Astrocyte (in vitro differentiated cells and primary cell): ENCODE results near the gene UNC5C. TPM values are rescaled to one million over a fixed set of nuclear protein-coding genes. Genes with fewer than 3 reads are reported as not detected.

Source experiments
- DNase-seq: peaks from one replicate; pipeline ENCODE4 v3.0.0-alpha.2; 2010; ENCODE audit warnings: low read depth
- FAIRE-seq: peaks from 2 replicates; lab custom pipeline; 2011; peaks lifted over from hg19 to GRCh38; lab: Jason Lieb, UNC
- H2AFZ ChIP-seq: 2 replicates; pipeline ENCODE4 v1.6.0; 2012; ENCODE audit warnings: low read depth, low read length, inconsistent platforms
- H3K27ac ChIP-seq: 2 replicates; pipeline ENCODE4 v1.5.1; 2011; ENCODE audit warnings: low read depth, low read length, inconsistent platforms
- H3K27me3 ChIP-seq: 2 replicates; pipeline ENCODE4 v1.6.0; 2011; ENCODE audit warnings: low read length, inconsistent platforms; ENCODE audit not compliant: insufficient read depth
- H3K36me3 ChIP-seq: 2 replicates; pipeline ENCODE4 v1.5.1; 2011; ENCODE audit warnings: low read length, inconsistent platforms; ENCODE audit not compliant: insufficient read depth
- H3K4me1 ChIP-seq: 2 replicates; pipeline ENCODE4 v1.5.1; 2011; ENCODE audit warnings: low read length, inconsistent platforms; ENCODE audit not compliant: insufficient read depth
- H3K4me2 ChIP-seq: 2 replicates; pipeline ENCODE4 v1.6.0; 2012; ENCODE audit warnings: low read length, inconsistent platforms
- H3K4me3 ChIP-seq: 2 replicates; pipeline ENCODE4 v1.5.1; 2011; ENCODE audit warnings: low read depth, mild to moderate bottlenecking, low read length, inconsistent platforms; ENCODE audit not compliant: insufficient read depth
- H3K79me2 ChIP-seq: 2 replicates; pipeline ENCODE4 v1.6.0; 2012; ENCODE audit warnings: mild to moderate bottlenecking, low read length, inconsistent platforms; ENCODE audit not compliant: insufficient read depth
- H3K9ac ChIP-seq: 2 replicates; pipeline ENCODE4 v1.6.0; 2012; ENCODE audit warnings: mild to moderate bottlenecking, low read length, inconsistent platforms
- H3K9me3 ChIP-seq: 2 replicates; pipeline ENCODE4 v1.5.1; 2012; ENCODE audit warnings: low read depth, mild to moderate bottlenecking, low read length, inconsistent platforms; ENCODE audit not compliant: insufficient read depth
- H4K20me1 ChIP-seq: 2 replicates; pipeline ENCODE4 v1.6.0; 2012; ENCODE audit warnings: low read length, inconsistent platforms; ENCODE audit not compliant: insufficient read depth
- H3K27ac Mint-ChIP-seq: one replicate; pipeline ENCODE4 v1.8.0; 2021; ENCODE audit warnings: mild to moderate bottlenecking, mixed read lengths; ENCODE audit not compliant: unreplicated experiment
- H3K27me3 Mint-ChIP-seq: one replicate; pipeline ENCODE4 v1.8.0; 2021; ENCODE audit warnings: low read depth, mixed read lengths; ENCODE audit not compliant: unreplicated experiment
- H3K36me3 Mint-ChIP-seq: one replicate; pipeline ENCODE4 v1.8.0; 2021; ENCODE audit warnings: low read depth, mixed read lengths; ENCODE audit not compliant: unreplicated experiment
- H3K4me1 Mint-ChIP-seq: one replicate; pipeline ENCODE4 v1.8.0; 2021; ENCODE audit warnings: low read depth, mixed read lengths; ENCODE audit not compliant: unreplicated experiment
- H3K4me3 Mint-ChIP-seq: one replicate; pipeline ENCODE4 v1.8.0; 2021; ENCODE audit warnings: mild to moderate bottlenecking, moderate library complexity, mixed read lengths; ENCODE audit not compliant: unreplicated experiment
- H3K9me3 Mint-ChIP-seq: one replicate; pipeline ENCODE4 v1.8.0; 2021; ENCODE audit warnings: mild to moderate bottlenecking, mixed read lengths; ENCODE audit not compliant: unreplicated experiment
- EZH2 ChIP-seq: IDR thresholded peaks from 2 replicates; pipeline ENCODE4 v1.6.1; 2012; ENCODE audit warnings: mild to moderate bottlenecking, low read length, inconsistent platforms; ENCODE audit not compliant: insufficient read depth
- total RNA-seq: library from RNA; stranded (reverse); gene quantifications from 2 replicates; pipeline ENCODE4 v1.2.1, GENCODE V29; 2021
- TF ChIP-seq, protein P1 (sequence below): IDR thresholded peaks from 2 replicates; pipeline ENCODE4 v1.5.1; 2011; ENCODE audit warnings: low read depth, mild to moderate bottlenecking, inconsistent platforms, low read length, moderate library complexity; ENCODE audit not compliant: insufficient read depth

Gene UNC5C
- total RNA-seq, 1 donor from 2014 or later = 3.1 TPM

DNA sequence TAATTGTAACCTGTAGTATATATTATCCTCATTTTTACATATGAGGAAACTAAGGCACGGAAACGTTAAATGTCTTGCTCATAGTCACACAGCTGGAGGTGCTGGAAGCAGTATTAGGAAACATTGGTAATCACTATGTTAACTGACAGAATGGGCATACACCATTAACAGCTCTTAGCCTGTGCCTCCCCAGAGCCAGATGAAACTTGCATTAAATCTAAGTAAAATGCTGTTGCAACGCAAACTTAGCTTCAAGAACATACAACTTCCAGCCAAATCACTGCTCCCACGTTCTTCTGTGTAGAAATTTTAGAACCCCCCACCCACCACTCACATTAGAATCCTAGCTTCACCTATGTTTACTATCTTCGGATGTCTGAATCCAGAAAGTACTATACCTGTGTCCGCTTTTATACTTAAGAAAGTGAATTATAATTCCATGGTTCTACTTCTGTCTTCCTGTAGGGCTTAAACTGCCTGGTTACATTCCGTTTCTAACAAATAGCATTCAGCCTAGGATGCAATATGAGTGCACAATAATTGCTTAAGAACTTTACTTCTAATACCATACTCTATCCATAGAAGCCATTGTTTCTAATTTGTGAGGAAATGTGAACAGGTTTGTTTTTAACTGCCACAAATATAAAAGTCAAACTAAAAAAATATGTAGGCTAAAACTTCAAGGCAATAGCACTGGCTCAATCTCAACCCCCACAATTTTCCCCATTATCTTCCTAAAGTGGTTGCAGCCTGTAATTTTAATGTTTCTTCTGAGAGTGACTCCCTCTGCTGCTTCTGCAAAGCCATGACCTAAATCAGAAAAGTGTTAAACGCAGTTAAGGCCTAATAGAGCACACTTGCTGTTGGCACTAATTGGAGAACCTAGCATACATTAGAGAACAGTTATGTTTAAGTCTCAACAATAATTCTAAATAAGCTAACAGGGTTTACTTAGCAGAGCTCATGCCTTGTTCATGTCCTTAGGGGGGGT lies 4.4 kb downstream of the UNC5C start:
- no peaks in the 10 kb centered on the region for H3K36me3 ChIP-seq
- H3K79me2 ChIP-seq = no peaks in the 10 kb centered on the region
- H3K27me3 ChIP-seq = peaks cover 3% of the 10 kb centered on the region
- peaks cover 11% of the 10 kb centered on the region for H3K4me1 Mint-ChIP-seq
- H3K4me1 ChIP-seq = peaks cover 5% of the 10 kb centered on the region
- no peak overlapping the region for H2AFZ ChIP-seq
- no peak overlapping the region for H3K27ac ChIP-seq
- no peak overlapping the region for H3K27ac Mint-ChIP-seq
- no peak overlapping the region for H3K4me3 ChIP-seq
- TF ChIP-seq EZH2 = no peak
- TF ChIP-seq, protein P1, sequence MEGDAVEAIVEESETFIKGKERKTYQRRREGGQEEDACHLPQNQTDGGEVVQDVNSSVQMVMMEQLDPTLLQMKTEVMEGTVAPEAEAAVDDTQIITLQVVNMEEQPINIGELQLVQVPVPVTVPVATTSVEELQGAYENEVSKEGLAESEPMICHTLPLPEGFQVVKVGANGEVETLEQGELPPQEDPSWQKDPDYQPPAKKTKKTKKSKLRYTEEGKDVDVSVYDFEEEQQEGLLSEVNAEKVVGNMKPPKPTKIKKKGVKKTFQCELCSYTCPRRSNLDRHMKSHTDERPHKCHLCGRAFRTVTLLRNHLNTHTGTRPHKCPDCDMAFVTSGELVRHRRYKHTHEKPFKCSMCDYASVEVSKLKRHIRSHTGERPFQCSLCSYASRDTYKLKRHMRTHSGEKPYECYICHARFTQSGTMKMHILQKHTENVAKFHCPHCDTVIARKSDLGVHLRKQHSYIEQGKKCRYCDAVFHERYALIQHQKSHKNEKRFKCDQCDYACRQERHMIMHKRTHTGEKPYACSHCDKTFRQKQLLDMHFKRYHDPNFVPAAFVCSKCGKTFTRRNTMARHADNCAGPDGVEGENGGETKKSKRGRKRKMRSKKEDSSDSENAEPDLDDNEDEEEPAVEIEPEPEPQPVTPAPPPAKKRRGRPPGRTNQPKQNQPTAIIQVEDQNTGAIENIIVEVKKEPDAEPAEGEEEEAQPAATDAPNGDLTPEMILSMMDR = no peak
- no peak for FAIRE-seq
- H3K4me2 ChIP-seq = no peak overlapping the region
- H3K4me3 Mint-ChIP-seq = no peak overlapping the region
- H3K9me3 Mint-ChIP-seq = no peaks in the 10 kb centered on the region
- H3K9me3 ChIP-seq = no peaks in the 10 kb centered on the region
- no peaks in the 10 kb centered on the region for H4K20me1 ChIP-seq
- DNase-seq = no peak
- H3K36me3 Mint-ChIP-seq = no peaks in the 10 kb centered on the region
- no peak overlapping the region for H3K9ac ChIP-seq
- H3K27me3 Mint-ChIP-seq = no peaks in the 10 kb centered on the region

- Mint-ChIP-seq H3K27ac (no peak overlapping the region), H3K9me3 (no peaks in the 10 kb centered on the region), H3K27me3 (no peaks in the 10 kb centered on the region), H3K36me3 (no peaks in the 10 kb centered on the region), H3K4me1 (peaks cover 11% of the 10 kb centered on the region), H3K4me3 (no peak overlapping the region)
- Histone ChIP-seq H3K4me2 (no peak overlapping the region), H3K79me2 (no peaks in the 10 kb centered on the region), H3K9me3 (no peaks in the 10 kb centered on the region), H3K27ac (no peak overlapping the region), H3K36me3 (no peaks in the 10 kb centered on the region), H4K20me1 (no peaks in the 10 kb centered on the region), H3K9ac (no peak overlapping the region), H3K4me3 (no peak overlapping the region), H3K27me3 (peaks cover 3% of the 10 kb centered on the region), H3K4me1 (peaks cover under 1% of the 10 kb centered on the region), H2AFZ (no peak overlapping the region)
- no peak for FAIRE-seq
- no peak for DNase-seq
- TF ChIP-seq EZH2 = no peak
- TF ChIP-seq, protein P1 = no peak
Observed at GRCh38 chr4:95541889-95542607, 6.7 kb downstream of the UNC5C start.
